Measurements from ENCODE around the gene ZEB2.

DNA sequence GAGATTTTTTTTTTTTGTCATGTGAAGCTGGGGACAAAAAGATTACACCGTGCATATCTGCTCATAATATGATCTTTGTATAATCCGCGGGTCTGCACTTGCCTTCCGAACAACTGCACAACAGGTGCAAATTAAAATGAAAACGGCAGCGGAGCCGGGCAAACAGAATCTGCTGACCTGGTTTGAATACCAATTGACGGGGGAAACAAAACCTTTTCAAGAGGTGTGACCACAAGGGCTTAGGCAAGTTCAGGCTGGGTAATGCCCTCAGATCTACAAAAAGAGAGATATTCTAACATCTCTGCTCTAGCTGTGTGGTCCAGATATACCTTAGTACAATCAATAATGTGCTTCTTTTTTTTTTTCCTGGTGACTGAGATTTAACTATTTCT lies 88.5 kb downstream of the ZEB2 start:
- TF ChIP-seq EZH2 (IDR thresholded peaks at IDR 0.05; ENCODE audit: borderline replicate concordance, low read depth, low read length, severe bottlenecking), result no peak
- TF ChIP-seq, protein P1, sequence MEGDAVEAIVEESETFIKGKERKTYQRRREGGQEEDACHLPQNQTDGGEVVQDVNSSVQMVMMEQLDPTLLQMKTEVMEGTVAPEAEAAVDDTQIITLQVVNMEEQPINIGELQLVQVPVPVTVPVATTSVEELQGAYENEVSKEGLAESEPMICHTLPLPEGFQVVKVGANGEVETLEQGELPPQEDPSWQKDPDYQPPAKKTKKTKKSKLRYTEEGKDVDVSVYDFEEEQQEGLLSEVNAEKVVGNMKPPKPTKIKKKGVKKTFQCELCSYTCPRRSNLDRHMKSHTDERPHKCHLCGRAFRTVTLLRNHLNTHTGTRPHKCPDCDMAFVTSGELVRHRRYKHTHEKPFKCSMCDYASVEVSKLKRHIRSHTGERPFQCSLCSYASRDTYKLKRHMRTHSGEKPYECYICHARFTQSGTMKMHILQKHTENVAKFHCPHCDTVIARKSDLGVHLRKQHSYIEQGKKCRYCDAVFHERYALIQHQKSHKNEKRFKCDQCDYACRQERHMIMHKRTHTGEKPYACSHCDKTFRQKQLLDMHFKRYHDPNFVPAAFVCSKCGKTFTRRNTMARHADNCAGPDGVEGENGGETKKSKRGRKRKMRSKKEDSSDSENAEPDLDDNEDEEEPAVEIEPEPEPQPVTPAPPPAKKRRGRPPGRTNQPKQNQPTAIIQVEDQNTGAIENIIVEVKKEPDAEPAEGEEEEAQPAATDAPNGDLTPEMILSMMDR (IDR thresholded peaks at IDR 0.05; ENCODE audit: borderline replicate concordance, extremely low read depth, low read length, poor library complexity, severe bottlenecking), result no peak
